HG02840 (cell line): ENCODE measurements around the gene VEGFB.

Source experiments
- ATAC-seq: cut with Tn5 transposase; IDR thresholded peaks from one replicate; pipeline ENCODE4 v1.9.1; 2021; ENCODE audit warnings: mild to moderate bottlenecking, moderate library complexity, moderate number of reproducible peaks; ENCODE audit not compliant: unreplicated experiment, low FRiP score

VEGFB gene

DNA sequence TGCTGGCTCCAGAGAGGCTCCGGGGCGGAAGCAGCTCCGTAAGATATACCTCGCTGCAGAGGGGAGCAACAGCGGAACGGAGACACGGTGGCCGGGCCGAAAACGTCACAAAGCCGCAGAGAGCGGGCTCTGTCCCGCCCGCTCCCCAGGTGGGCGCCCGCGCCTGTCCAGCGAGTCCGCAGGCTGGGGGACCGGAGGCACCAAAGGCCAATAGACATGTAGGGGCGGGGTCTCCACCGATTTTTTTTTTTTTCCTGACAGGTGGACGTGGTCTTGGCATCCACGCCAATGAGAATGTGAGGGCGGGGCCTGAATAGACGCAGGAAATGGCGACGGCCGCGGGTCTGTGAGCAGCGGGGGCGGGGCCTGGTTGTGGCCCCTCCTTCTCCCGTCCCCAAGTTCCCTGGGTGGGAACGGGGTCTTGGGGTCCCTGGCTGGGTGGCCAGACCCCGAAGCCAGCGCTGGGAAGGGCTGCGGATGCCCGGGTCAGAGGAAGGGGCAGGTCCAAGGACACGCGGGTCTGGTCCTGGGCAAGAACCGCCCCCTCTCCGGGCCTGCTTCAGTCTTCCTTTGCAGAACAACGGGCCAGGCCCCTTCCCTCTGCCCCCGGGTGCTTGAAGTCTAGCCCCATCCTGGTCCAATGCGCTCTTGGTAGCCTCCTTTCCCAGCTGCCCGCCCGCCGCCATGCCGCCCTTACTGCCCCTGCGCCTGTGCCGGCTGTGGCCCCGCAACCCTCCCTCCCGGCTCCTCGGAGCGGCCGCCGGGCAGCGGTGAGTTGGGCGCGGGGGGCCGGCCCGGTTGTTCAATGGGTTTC lies 4.0 kb upstream of the VEGFB start, which contains the start of gene DNAJC4:
DNAJC4 (plus strand) TSS at position 378 of the 814 bp plus-strand sequence; CDS start at position 685, 307 bp downstream.
- peak; percentile 41 for ATAC-seq

DNA sequence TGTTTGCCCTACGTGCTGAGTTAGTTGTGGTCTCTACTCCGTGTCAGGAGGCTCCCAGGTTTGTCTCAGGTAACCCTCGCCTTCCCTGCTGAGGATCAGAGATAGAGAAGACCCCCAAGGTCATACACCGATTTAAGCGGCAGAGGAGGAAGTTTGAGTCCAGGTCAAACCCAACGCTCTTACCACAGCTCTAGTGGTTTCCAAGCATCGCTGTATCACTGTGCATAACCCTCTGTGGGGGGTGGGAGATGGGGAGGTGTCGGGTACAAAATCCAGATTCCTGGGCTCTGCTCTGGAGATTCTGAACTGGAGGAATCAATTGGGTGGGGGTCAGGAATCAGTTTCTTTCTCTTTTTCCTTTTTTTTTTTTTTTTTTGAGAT lies 3.4 kb upstream of the VEGFB start:
- ATAC-seq, result no peak

DNA sequence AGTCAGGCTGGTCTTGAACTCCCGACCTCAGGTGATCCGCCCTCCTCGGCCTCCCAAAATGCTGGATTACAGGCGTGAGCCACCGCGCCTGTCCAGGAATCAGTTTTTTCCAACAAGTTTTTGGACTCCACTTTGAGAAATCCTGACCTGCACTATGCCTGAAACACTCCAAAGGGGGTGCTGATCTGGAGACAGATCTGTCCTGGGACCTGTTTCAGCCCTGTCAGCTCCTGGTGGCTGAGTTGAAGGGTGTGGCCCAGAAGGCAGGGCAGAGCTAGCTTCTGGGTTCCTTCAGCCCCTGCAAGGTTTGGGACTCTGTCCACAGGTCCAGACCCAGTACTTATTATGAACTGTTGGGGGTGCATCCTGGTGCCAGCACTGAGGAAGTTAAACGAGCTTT lies 2.8 kb upstream of the VEGFB start:
- no peak for ATAC-seq

GRCh38 chr11:64232182-64232966 lies 2.0 kb upstream of the VEGFB start:
- ATAC-seq, result no peak

GRCh38 chr11:64232967-64233315 lies 1.4 kb upstream of the VEGFB start:
- ATAC-seq, result no peak

DNA sequence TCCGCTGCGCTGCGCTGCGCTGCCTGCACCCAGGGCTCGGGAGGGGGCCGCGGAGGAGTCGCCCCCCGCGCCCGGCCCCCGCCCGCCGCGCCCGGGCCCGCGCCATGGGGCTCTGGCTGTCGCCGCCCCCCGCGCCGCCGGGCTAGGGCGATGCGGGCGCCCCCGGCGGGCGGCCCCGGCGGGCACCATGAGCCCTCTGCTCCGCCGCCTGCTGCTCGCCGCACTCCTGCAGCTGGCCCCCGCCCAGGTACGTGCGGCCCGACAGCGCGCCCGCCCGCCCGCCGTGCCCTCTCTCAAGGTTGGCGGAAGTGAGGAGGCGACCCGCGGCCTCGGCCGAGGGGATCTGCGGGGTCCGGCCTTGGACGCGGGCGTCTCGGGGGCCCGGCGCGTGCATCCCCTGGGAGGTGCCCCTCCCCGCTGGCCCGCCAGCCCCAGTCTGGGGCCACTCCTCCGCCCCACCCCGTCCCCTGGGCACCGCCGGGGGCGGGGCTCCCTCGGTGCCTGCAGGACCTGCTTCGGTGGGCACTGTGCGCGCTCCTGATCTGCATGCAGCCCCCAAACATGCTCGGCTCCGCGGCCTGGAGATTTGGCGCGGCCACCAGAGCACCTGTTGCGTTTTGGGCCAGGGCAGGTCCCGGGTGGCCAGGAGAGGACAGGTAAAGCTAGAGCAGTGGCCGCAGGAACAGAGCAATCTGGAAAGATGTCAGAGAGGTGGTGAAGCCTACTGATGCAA lies 429 bp downstream of the VEGFB start:
- ATAC-seq, result no peak

DNA sequence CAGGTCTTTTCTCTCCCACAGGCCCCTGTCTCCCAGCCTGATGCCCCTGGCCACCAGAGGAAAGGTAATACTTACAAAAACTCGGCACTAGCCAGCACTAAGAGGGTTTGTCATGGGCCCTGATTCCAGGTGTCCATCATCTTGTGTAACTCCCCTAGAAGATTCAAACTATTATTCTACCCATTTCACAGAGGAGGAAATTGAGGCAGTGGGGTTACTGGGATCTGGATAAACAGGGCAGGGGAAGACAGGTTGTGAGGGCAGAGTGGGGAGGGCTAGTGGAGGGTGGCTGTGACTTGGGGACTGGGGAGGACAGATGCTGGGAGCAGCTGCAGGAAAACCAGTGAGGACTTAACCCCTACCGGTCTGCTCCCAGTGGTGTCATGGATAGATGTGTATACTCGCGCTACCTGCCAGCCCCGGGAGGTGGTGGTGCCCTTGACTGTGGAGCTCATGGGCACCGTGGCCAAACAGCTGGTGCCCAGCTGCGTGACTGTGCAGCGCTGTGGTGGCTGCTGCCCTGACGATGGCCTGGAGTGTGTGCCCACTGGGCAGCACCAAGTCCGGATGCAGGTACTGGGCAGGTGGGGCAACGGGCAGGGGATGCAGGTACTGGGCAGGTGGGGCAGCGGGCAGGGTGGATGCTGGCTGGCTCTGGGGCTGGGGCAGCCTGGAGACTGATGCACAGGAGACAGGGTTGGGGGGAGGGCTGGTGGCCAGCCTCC lies 1.2 kb downstream of the VEGFB start:
- no peak for ATAC-seq

GRCh38 chr11:64237484-64237951 lies 3.1 kb downstream of the VEGFB start:
- ATAC-seq, result no peak

- no peak for ATAC-seq
Measured at GRCh38 chr11:64238076-64238475, 3.7 kb downstream of the VEGFB start.

DNA sequence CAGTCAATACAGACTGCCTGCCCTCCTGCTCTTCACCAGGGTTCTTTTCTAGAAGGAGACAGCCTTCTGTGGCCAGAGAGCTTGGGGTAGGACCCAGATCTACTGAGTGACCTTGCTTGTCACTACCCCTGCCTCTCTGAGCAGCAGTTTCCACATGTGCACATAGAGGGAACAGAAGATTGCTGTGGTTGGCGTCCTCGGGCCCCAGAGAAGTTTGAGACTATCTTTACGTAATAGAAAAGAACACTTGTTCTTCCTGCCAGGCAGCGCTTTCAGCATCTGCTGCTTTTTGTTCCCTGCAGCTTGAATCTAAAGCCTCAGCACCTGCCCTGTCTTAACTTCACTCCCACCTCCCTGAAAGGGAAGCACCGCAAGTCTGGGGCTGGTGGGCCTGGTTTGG lies 4.6 kb downstream of the VEGFB start:
- ATAC-seq, result no peak

GRCh38 chr11:64239662-64240434 lies 5.5 kb downstream of the VEGFB start:
- no peak for ATAC-seq

GRCh38 chr11:64240435-64241240 lies 6.3 kb downstream of the VEGFB start, which contains the start of gene FKBP2:
Gene FKBP2 (plus strand): TSS chr11:64241095. CDS start chr11:64242388, 1,293 bp downstream.
- ATAC-seq, result peak; percentile 52

DNA sequence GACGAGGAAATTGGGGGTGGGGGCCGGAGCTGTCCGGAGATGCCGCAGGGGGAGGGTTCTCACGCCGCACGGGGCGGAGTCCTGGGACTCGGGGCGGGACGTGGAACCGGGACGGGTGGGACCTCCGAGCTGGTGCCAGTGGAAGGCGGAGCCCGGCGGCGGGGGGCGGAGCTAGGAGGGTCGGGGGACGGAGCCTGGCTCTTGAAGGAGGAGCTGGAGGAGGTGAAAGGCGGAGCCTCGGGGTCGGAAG lies 6.8 kb downstream of the VEGFB start:
- peak; percentile 55 for ATAC-seq

GRCh38 chr11:64241491-64242374 lies 7.3 kb downstream of the VEGFB start:
- no peak for ATAC-seq

- ATAC-seq, result no peak
Measured at GRCh38 chr11:64243236-64243854, 9.0 kb downstream of the VEGFB start.

DNA sequence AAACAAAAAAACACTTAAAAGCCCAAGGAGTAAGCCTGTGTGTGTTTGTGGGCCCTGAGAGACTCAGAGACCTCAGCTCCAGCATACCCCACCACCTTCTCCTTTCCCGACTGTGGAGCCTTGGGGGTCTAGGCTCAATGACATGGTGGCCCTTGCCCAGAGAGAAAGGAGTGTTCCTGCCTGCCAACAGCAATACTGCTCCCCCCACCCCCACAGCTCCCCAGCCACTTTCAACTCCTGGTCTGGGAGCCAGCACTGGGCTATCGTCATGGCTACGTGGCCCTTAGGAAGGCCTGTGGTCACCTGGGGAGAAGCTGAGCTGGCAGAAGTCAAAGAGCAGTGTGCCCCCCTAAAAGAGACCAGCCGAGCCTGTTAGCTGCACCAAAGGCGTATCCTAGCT lies 9.7 kb downstream of the VEGFB start:
- no peak for ATAC-seq

DNA sequence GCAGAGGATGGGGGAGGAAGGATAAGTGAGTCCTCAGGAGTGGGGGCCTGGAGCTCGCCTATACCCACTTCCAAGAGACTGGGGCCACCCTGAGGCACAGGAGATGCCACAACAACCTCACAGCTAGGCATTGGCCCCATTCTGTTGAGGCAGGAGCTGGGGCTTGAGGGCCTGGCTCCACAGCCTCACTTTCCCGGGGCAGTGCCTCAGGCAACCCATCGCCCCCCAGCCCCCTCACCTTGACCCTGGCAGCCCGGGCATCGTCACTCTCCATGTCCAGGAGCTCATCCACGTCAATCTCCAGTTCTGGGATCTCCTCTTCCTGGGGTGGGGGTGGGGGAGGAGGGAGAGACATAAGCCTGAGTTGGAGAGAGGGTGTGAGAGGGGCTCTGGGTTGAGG lies 10.6 kb downstream of the VEGFB start:
- ATAC-seq, result no peak

- ATAC-seq, result no peak
Measured at GRCh38 chr11:64245401-64245796, 11.0 kb downstream of the VEGFB start.
